Peyer's patch (tissue), 4 donors: ENCODE measurements around the gene AGAP1. TPM values are rescaled to one million over a fixed set of nuclear protein-coding genes. Genes with fewer than 3 reads are reported as not detected.

Experiments used
- DNase-seq, 3 donors: peaks; one replicate each; pipeline ENCODE4 v3.0.0-alpha.2; 2017 to 2019
- H3K27ac ChIP-seq, 4 donors: fragments of 200-600 bp; sonication (generic); one replicate each; pipeline ENCODE4 v1.5.1; 2016 to 2019
- H3K27me3 ChIP-seq, 2 donors: fragments of 200-600 bp; sonication (generic); one replicate each; pipeline ENCODE4 v1.5.1; 2019
- H3K36me3 ChIP-seq, 3 donors: fragments of 200-600 bp; sonication (generic); one replicate each; pipeline ENCODE4 v1.5.1; 2016 to 2019
- H3K4me1 ChIP-seq, 4 donors: fragments of 200-600 bp; sonication (generic); one replicate each; pipeline ENCODE4 v1.5.1; 2016 to 2019
- H3K4me3 ChIP-seq, 4 donors: fragments of 200-600 bp; sonication (generic); 1 replicate in 3 of 4; 2 replicates in 1 of 4; pipeline ENCODE4 v1.5.1; 2016 to 2019; ENCODE audit warnings: mild to moderate bottlenecking in 1 of 4
- H3K9me3 ChIP-seq, 4 donors: fragments of 200-600 bp; sonication (generic); one replicate each; pipeline ENCODE4 v1.5.1; 2016 to 2019; ENCODE audit warnings: mild to moderate bottlenecking in 1 of 4
- CTCF ChIP-seq, 6 experiments: fragments of 450-650 bp in 4 of 6; fragments of 200-600 bp in 2 of 6; sonication (generic) in 1 of 6; IDR thresholded peaks; one replicate each; pipeline ENCODE4 v1.5.1; 2017 to 2019; ENCODE audit warnings: antibody characterized with exemption in 6 of 6, mild to moderate bottlenecking in 3 of 6, moderate library complexity in 1 of 6
- POLR2A ChIP-seq, 2 donors: fragments of 450-650 bp; IDR thresholded peaks; one replicate each; pipeline ENCODE4 v1.5.1; 2017; ENCODE audit warnings: antibody characterized with exemption in 2 of 2, mild to moderate bottlenecking in 2 of 2, moderate library complexity in 2 of 2
- total RNA-seq, 4 donors: library from RNA; depleted of rRNA; stranded (reverse); fragments of >200 nt; gene quantifications; one replicate each; pipeline ENCODE4 v1.1.0, GENCODE V29; 2016

Gene AGAP1
- total RNA-seq, 4 donors from 2014 or later, result 55.7 to 79.1 (median 66.9) TPM

- H3K4me3 ChIP-seq, result no peak overlapping the region
- H3K36me3 ChIP-seq, result no peaks in the 10 kb centered on the region
- no peak for DNase-seq
- H3K27ac ChIP-seq, result no peak overlapping the region
- no peaks in the 10 kb centered on the region for H3K4me1 ChIP-seq
- H3K27me3 ChIP-seq, result no peaks in the 10 kb centered on the region
- no peaks in the 10 kb centered on the region for H3K9me3 ChIP-seq
- TF ChIP-seq CTCF (IDR thresholded peaks at IDR 0.05), result no peak
- no peak for TF ChIP-seq POLR2A (IDR thresholded peaks at IDR 0.05)
These were observed 77.3 kb downstream of the AGAP1 start for GRCh38 chr2:235570966-235571692.

- H3K4me3 ChIP-seq, result no peak overlapping the region
- no peaks in the 10 kb centered on the region for H3K4me1 ChIP-seq
- no peak overlapping the region for H3K27ac ChIP-seq
- no peak for DNase-seq
- H3K27me3 ChIP-seq, result no peaks in the 10 kb centered on the region
- TF ChIP-seq POLR2A (IDR thresholded peaks at IDR 0.05) (no peak), CTCF (IDR thresholded peaks at IDR 0.05) (no peak)
- H3K36me3 ChIP-seq, result no peaks in the 10 kb centered on the region
- H3K9me3 ChIP-seq, result no peaks in the 10 kb centered on the region
These were observed 78.7 kb downstream of the AGAP1 start for GRCh38 chr2:235572592-235572991.

GRCh38 chr2:235573331-235574221 lies 79.7 kb downstream of the AGAP1 start:
- DNase-seq, result no peak

GRCh38 chr2:235575431-235575830 lies 81.6 kb downstream of the AGAP1 start:
- TF ChIP-seq POLR2A (IDR thresholded peaks at IDR 0.05) (no peak), CTCF (IDR thresholded peaks at IDR 0.05) (no peak)
- Histone ChIP-seq H3K36me3 (no peaks in the 10 kb centered on the region), H3K27ac (no peak overlapping the region), H3K9me3 (no peaks in the 10 kb centered on the region), H3K27me3 (no peaks in the 10 kb centered on the region), H3K4me1 (no peaks in the 10 kb centered on the region), H3K4me3 (no peak overlapping the region)
- no peak for DNase-seq

More at GRCh38 chr2:235573331-235574221, 79.7 kb downstream of the AGAP1 start:
- no peak for TF ChIP-seq POLR2A (IDR thresholded peaks at IDR 0.05)
- no peak for TF ChIP-seq CTCF (IDR thresholded peaks at IDR 0.05)
- no peaks in the 10 kb centered on the region for H3K4me1 ChIP-seq
- no peaks in the 10 kb centered on the region for H3K9me3 ChIP-seq
- H3K27ac ChIP-seq, result no peak overlapping the region
- no peak overlapping the region for H3K4me3 ChIP-seq
- no peaks in the 10 kb centered on the region for H3K36me3 ChIP-seq
- H3K27me3 ChIP-seq, result no peaks in the 10 kb centered on the region

GRCh38 chr2:235575904-235576303 lies 82.1 kb downstream of the AGAP1 start:
- TF ChIP-seq POLR2A (IDR thresholded peaks at IDR 0.05) (no peak), CTCF (IDR thresholded peaks at IDR 0.05) (no peak)
- no peak overlapping the region for H3K4me3 ChIP-seq
- no peaks in the 10 kb centered on the region for H3K36me3 ChIP-seq
- no peaks in the 10 kb centered on the region for H3K9me3 ChIP-seq
- no peak for DNase-seq
- no peak overlapping the region for H3K27ac ChIP-seq
- no peaks in the 10 kb centered on the region for H3K4me1 ChIP-seq
- H3K27me3 ChIP-seq, result no peaks in the 10 kb centered on the region
